Measurements from ENCODE around the gene ZFP36. TPM values are rescaled to one million over a fixed set of nuclear protein-coding genes. Genes with fewer than 3 reads are reported as not detected.
A peak's percentile ranks its signal among the peaks of the same experiment; 100 is the strongest.

Gene ZFP36
- total RNA-seq, 1 experiment from 2014 or later = 414 TPM

DNA sequence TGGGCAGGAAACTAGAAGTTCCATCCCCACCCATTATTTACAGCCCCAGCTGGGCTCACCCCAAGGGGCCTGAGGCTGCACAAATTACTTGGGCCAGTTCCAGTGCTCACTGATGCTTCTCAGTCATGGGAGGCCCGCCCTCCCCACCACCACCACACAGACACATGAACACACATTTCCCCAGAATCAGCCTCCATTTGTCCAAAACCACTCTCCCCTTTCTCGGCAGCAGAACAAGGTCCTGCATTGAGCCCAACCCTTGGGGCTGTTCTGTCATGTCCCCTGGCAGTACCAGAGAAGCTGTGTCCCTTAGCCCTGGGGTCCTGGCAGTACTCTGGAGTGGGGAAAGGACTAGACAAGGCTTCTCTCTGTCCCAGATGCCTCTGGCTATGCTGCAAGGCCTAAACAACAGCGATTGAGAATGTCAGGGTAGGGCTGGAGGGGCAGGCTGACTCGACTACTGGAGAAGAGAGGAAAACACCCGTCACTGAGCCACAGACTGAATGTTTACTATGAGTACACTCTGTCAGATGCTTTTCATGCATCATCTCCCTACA is 42.7 kb upstream of the ZFP36 start:
- ATAC-seq = peak; percentile 1; the same call in 1 of the 2 replicates
- H3K36me3 ChIP-seq (ENCODE audit: control insufficient read depth, insufficient read depth, low read length) = peaks cover 67% of the 10 kb centered on the region
- H3K4me3 ChIP-seq (ENCODE audit: low read depth in 2 of 2, low read length in 2 of 2) = no peak overlapping the region
- H3K27ac ChIP-seq (ENCODE audit: low read length) = no peak overlapping the region
- BruUV-seq (replicated peaks) = no TSS peak
- H3K4me1 ChIP-seq (ENCODE audit: control insufficient read depth, insufficient read depth, low read length) = peaks cover 5% of the 10 kb centered on the region; the same call in 1 of the 2 replicates
- POLR2A ChIA-PET = interaction anchor here (0.5 to 2.3 kb wide), 4 partner anchors 14 to 40 kb away, joined by 3 to 17 read pairs (median 6); partner anchors contain the start of gene MED29
- H3K27me3 ChIP-seq (ENCODE audit: control insufficient read depth, insufficient read depth, low read length) = no peaks in the 10 kb centered on the region
- in situ Hi-C loops (cut with HindIII; ENCODE audit: low pct_unique_long_range_greater_than_20kb, low sequenced_read_pairs) = no loop called here
- CTCF ChIA-PET = interaction anchor here (0.5 to 2.5 kb wide), 3 partner anchors 34 to 367 kb away, joined by 3 to 20 read pairs (median 3); no protein-coding TSS in a partner anchor
- intact Hi-C loops (cut with micrococcal nuclease; ENCODE audit: unreplicated experiment) = no loop called here
- TF ChIP-seq, protein P1, sequence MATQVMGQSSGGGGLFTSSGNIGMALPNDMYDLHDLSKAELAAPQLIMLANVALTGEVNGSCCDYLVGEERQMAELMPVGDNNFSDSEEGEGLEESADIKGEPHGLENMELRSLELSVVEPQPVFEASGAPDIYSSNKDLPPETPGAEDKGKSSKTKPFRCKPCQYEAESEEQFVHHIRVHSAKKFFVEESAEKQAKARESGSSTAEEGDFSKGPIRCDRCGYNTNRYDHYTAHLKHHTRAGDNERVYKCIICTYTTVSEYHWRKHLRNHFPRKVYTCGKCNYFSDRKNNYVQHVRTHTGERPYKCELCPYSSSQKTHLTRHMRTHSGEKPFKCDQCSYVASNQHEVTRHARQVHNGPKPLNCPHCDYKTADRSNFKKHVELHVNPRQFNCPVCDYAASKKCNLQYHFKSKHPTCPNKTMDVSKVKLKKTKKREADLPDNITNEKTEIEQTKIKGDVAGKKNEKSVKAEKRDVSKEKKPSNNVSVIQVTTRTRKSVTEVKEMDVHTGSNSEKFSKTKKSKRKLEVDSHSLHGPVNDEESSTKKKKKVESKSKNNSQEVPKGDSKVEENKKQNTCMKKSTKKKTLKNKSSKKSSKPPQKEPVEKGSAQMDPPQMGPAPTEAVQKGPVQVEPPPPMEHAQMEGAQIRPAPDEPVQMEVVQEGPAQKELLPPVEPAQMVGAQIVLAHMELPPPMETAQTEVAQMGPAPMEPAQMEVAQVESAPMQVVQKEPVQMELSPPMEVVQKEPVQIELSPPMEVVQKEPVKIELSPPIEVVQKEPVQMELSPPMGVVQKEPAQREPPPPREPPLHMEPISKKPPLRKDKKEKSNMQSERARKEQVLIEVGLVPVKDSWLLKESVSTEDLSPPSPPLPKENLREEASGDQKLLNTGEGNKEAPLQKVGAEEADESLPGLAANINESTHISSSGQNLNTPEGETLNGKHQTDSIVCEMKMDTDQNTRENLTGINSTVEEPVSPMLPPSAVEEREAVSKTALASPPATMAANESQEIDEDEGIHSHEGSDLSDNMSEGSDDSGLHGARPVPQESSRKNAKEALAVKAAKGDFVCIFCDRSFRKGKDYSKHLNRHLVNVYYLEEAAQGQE (IDR thresholded peaks at IDR 0.05; ENCODE audit: insufficient read depth in 1 of 2, low read depth in 2 of 2, low read length in 1 of 2) = no peak
- TF ChIP-seq SIN3A (IDR thresholded peaks at IDR 0.05; ENCODE audit: borderline replicate concordance, insufficient read depth, low read depth, low read length) (no peak), TCF7L2 (IDR thresholded peaks at IDR 0.05; ENCODE audit: low read depth, low read length) (no peak), POLR2AphosphoS5 (IDR thresholded peaks at IDR 0.05; ENCODE audit: low read depth, low read length) (no peak)
- TF ChIP-seq, protein P2, sequence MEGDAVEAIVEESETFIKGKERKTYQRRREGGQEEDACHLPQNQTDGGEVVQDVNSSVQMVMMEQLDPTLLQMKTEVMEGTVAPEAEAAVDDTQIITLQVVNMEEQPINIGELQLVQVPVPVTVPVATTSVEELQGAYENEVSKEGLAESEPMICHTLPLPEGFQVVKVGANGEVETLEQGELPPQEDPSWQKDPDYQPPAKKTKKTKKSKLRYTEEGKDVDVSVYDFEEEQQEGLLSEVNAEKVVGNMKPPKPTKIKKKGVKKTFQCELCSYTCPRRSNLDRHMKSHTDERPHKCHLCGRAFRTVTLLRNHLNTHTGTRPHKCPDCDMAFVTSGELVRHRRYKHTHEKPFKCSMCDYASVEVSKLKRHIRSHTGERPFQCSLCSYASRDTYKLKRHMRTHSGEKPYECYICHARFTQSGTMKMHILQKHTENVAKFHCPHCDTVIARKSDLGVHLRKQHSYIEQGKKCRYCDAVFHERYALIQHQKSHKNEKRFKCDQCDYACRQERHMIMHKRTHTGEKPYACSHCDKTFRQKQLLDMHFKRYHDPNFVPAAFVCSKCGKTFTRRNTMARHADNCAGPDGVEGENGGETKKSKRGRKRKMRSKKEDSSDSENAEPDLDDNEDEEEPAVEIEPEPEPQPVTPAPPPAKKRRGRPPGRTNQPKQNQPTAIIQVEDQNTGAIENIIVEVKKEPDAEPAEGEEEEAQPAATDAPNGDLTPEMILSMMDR (IDR thresholded peaks at IDR 0.05) = no peak
- H3K9me3 ChIP-seq (ENCODE audit: control insufficient read depth, insufficient read depth, low read depth, low read length) = no peaks in the 10 kb centered on the region
- no peak for DNase-seq (ENCODE audit: low read depth, low spot score)

DNA sequence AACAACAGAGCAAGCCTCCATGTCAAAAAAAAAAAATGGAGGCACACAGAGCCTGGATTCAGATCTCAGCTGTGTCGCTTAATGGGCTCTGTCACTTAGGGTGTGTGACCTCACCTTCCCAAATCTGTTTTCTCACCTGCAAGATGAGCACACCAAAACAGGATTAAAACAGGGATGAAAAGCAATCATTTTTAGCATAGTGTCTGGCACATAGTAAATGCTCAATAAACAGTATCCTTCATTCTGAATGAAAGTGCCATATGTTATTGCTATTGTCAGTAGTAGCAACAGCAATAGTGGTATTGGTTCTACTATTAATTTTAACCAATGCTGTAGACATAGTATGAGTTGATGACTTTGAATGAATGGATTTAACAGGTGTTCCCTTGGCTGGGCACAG is 41.1 kb upstream of the ZFP36 start:
- POLR2A ChIA-PET = interaction anchor here (0.6 to 3.1 kb wide), 6 partner anchors 10 to 605 kb away, joined by 3 to 67 read pairs (median 6); partner anchors contain the start of gene PSMC4
- Histone ChIP-seq H3K4me3 (ENCODE audit: low read depth in 2 of 2, low read length in 2 of 2) (no peak overlapping the region), H3K27ac (ENCODE audit: low read length) (no peak overlapping the region), H3K36me3 (ENCODE audit: control insufficient read depth, insufficient read depth, low read length) (peaks cover 69% of the 10 kb centered on the region), H3K27me3 (ENCODE audit: control insufficient read depth, insufficient read depth, low read length) (no peaks in the 10 kb centered on the region), H3K4me1 (ENCODE audit: control insufficient read depth, insufficient read depth, low read length) (peaks cover 5% of the 10 kb centered on the region; the same call in 1 of the 2 replicates), H3K9me3 (ENCODE audit: control insufficient read depth, insufficient read depth, low read depth, low read length) (no peaks in the 10 kb centered on the region)
- ATAC-seq = no peak
- in situ Hi-C loops (cut with HindIII; ENCODE audit: low pct_unique_long_range_greater_than_20kb, low sequenced_read_pairs) (loop anchor here (5.0 kb wide), 1 partner anchor 53 kb away; no protein-coding TSS in a partner anchor), intact Hi-C loops (cut with micrococcal nuclease; ENCODE audit: unreplicated experiment) (no loop called here)
- BruUV-seq (replicated peaks) = no TSS peak
- TF ChIP-seq SIN3A (IDR thresholded peaks at IDR 0.05; ENCODE audit: borderline replicate concordance, insufficient read depth, low read depth, low read length) (no peak), POLR2AphosphoS5 (IDR thresholded peaks at IDR 0.05; ENCODE audit: low read depth, low read length) (no peak), TCF7L2 (IDR thresholded peaks at IDR 0.05; ENCODE audit: low read depth, low read length) (no peak)
- TF ChIP-seq, protein P2 (IDR thresholded peaks at IDR 0.05) = no peak
- TF ChIP-seq, protein P1 (IDR thresholded peaks at IDR 0.05; ENCODE audit: insufficient read depth in 1 of 2, low read depth in 2 of 2, low read length in 1 of 2) = no peak
- no peak for DNase-seq (ENCODE audit: low read depth, low spot score)
- CTCF ChIA-PET = interaction anchor here (0.6 to 1.5 kb wide), 4 partner anchors 10 to 280 kb away, joined by 3 to 5 read pairs (median 4); no protein-coding TSS in a partner anchor
